GM18498 (cell line): Measurements from ENCODE around the gene FARP1.

ENCODE experiments used
- ATAC-seq: cut with Tn5 transposase; IDR thresholded peaks from one replicate; pipeline ENCODE4 v1.9.1; 2021; ENCODE audit warnings: mild to moderate bottlenecking, moderate library complexity; ENCODE audit not compliant: unreplicated experiment

Gene FARP1

DNA sequence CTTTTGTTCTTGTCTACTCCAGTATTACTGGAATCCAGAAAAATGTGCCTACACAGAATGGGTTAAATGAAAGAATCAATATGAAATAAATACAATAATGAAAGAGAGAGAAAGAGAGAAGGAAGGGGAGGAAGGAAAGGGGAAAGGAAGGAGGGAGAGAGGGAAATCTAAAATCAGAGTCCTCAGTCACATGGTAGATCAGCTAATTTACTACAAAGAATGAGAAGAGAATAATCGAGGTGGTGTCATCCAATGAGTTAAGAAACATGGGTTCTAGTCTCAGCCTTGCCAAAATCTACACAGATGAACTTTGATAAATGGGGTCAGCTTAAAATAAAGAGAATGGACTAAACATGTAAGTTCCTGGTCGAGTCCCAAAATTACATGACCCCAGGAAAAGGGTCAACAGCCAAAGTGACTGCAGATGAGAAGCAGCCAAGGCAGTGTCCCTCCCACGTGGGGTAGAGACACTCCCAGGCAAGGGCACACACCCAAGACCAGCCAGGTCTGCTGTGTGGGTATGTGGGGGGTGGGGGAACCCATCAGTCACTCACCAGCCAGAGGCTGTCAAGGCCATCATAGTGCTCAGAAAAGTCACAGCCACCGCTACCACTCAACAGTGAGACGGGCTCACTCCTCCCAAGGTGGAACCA is 330.4 kb downstream of the FARP1 start:
- ATAC-seq, result no peak

- no peak for ATAC-seq
Measured at GRCh38 chr13:98473788-98474144, 330.9 kb downstream of the FARP1 start.

DNA sequence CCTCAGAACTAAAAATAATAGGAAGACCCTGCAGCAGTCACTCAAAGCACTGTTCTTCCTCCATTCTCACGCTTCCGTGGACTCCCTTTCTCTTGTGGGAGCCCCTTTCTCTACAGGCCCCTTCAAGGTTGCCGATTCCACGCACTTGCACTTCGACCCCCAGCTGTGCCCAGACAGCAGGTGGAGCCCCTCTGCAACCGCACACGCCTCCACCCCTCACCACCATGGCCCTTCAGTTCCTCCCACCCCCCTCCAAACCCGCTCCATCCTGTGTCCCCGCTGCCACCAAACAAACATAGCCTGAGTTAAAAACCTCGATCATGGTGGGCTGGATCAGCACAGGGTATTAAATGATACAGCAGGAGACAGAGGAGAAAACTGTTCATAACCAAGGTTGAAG is 331.4 kb downstream of the FARP1 start:
- no peak for ATAC-seq

DNA sequence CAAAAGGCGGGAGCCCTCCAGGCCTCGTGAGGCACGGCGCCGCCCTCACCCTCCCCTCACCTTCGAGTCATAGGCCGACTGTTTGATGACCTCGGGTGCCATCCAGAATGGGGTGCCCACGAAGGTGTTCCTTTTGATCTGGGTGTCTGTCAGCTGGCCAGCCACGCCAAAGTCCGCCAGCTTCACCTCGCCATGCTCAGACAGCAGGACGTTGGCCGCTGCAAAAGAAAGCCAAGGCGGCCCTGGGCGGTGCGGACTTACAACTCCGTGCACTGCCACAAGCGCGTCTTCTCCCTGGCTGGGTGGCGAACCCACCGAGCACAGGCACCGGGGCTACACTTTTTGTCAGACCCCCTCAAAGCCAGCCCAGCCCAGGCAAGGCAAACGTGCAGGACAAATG is 331.9 kb downstream of the FARP1 start:
- ATAC-seq, result no peak

- ATAC-seq, result no peak
Measured at GRCh38 chr13:98475522-98475921, 332.6 kb downstream of the FARP1 start.

DNA sequence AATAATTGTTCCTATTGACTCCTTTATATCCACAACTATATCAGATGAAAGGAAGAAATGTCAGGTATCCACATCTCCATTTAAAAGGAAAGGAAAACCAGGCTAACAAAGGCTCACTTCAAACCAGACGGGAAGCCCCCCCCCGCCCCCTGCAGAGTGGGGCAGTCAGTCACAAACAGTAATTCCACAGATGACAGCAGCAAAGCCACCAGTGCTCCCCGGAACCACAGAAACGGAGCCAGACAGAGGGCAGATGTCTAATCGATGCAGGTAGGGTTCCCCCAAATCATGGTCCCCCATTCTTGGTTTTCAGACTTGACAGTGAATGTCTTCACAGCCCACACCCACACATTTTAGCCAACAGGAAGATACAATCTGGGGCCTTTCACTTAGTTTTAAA is 333.2 kb downstream of the FARP1 start:
- ATAC-seq, result peak; percentile 29

DNA sequence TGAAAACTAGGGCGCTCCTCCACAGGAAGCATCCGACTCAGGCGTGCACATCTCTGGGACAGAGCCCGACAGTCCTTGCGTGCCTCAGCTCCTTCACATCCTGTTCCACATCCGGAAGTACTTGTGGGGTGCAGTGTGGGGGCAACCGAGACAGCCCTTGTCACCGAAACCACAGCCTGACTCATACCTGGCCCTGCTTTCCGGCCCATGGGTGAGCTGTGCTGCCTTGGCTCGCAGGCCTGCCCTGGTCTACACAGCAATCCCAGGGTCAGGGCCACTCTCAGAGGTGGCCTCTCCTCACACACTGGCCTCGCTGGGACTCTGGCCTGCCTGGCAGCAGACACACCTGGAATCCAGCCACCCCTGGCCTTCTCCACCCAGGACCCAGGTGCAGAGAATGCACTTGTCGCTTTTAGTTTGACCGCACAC is 333.7 kb downstream of the FARP1 start:
- ATAC-seq, result peak; percentile 95

GRCh38 chr13:98478189-98479129 is 335.6 kb downstream of the FARP1 start:
- peak; percentile 44 for ATAC-seq

- ATAC-seq, result no peak
Measured at GRCh38 chr13:98479496-98480003, 336.7 kb downstream of the FARP1 start.

GRCh38 chr13:98480915-98481877 is 338.3 kb downstream of the FARP1 start:
- no peak for ATAC-seq

GRCh38 chr13:98482476-98483444 is 339.9 kb downstream of the FARP1 start:
- no peak for ATAC-seq

DNA sequence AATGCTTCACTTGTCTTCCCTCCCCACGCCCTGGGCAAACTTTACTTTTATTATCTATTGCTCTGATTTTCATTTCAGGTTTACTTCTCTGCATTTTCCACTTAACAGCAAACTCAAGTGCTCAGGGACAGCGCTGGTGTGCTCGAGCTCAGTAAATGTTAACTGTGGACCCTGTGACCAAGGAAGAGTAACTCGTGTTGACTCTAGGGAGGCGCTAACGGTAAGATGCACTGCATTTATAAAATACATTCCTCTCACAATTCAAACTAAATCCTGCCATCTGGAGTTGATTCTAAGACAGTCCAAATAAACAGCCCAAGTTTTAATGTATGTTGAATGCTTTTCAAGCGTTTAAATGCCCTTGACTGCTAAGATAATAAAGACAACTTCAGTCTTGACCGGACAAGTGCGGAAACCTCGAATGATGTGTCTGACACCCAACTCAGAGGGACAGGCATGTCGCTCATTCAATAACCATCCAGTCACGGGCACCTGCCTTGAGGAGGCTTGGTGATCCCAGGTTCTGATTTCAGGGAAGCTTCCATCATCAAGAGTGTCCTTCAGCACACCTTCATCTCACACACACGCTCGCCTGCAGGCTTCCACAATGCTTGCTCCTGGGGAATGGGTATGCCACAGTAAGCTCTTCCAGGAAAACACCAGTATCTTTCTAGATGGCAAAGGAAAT is 340.9 kb downstream of the FARP1 start:
- ATAC-seq, result no peak

DNA sequence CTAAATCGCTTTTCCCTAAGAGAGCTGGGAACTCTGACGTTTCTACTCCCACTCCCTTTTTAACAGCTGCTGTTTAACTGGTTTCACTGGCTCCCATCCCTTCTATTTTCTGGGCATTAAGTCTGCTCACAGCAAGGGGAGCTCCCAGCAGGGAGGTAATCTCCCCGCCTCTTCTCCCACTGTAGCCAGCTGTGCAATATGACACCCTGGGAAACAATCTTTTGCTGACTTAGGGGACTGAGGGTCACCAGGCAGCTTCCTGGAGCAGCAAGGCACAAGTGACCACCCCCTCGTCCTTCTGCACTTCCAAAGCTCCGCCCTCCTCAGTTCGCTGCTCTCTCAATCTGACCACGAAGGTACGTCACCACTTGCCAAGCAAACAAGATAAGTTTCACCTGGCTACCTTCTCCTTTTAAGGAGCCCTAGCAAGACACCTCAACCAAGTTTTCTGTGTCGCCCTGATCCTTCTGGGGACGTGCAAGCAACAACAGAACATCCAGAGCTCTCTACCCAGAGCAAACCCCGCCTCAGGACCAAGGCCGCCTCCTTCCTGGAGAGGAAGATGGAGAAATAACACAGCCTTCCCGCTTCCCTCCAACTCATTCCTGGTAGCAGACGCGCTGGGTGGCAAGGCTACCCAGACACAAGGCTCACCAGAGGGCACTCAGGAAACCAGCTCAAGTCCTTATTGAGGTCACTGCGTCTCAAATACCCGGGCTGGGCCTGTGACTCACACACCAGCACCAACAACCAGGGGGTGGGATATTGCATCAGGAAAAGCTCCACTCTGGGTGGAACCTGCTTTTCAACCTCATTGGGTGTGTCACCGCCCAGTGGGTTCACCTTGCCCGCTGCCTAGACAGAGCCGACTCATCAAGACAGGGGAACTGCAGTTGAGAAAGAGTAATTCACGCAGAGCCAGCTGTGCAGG is 341.7 kb downstream of the FARP1 start:
- peak; percentile 44 for ATAC-seq

DNA sequence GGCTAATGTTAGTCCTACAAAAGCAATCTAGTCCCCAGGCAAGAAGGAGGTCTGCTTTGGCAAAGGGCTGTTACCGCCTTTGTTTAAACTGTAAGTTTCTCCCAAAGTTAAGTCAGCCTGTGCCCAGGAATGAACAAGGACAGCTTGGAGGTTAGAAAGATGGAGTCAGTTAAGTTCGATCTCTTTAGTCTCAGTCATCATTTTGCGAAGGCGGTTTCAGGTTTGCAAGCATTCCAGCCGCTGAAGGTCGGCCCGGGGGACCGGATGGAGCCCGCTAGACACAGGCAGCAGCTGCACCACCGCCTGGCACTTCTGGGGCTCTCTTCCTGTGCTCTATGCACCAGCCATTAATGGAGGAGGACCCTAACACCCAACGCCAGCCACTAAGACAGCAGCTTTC is 342.7 kb downstream of the FARP1 start:
- no peak for ATAC-seq

DNA sequence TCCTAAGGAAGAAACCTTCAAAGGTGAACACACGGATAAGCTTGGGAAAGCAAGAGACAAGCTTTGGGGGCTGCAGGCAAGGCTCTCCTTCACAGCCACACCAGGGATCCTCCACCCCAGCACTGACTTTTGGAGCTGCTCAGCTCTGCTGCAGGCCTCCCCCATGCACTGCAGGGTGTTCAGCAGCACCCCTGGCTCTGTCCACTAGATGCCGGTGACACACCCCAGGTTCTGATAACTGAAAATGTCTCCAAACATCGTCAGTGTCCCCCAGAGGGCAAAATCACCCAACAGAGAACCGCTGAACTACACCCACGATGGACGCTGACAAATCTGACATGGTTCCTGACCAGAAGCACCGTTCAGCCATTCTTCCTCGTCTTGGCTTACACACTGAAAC is 343.5 kb downstream of the FARP1 start:
- ATAC-seq, result no peak

GRCh38 chr13:98487016-98487415 is 344.1 kb downstream of the FARP1 start:
- no peak for ATAC-seq

DNA sequence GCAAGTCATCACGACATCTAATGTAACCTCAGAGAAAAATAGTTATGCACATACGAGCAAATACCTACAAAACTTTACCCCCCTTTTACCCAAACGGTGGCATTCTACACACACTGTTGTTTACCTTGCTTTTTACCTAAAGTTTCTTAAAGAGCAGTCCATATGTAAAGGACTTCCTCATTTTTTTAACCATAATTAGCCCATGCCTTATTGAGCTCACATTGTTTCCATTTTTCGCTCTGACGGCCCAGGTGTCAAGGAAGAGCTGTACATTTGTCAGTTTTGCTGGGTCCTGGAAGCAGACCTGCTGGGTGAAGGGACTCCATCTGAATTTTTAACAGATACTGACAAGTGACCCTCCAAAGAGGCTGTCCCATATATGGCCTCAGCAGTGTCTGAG is 344.6 kb downstream of the FARP1 start:
- no peak for ATAC-seq

GRCh38 chr13:98488736-98489135 is 345.8 kb downstream of the FARP1 start:
- ATAC-seq, result peak; percentile 52
